Stimulated activated CD4-positive, alpha-beta T cell treated with anti-CD3 and anti-CD28 coated beads, Interleukin-4, amount 100 ng/mL, for 1 hour (primary cell): ENCODE results near the gene CCDC60.

Source experiments
- DNase-seq: peaks from one replicate; pipeline ENCODE4 v3.0.0-alpha.2; 2020

CCDC60 gene

GRCh38 chr12:119447618-119448017 lies 113.1 kb downstream of the CCDC60 start:
- DNase-seq, result no peak

GRCh38 chr12:119448611-119449131 lies 114.1 kb downstream of the CCDC60 start:
- DNase-seq, result no peak

GRCh38 chr12:119450771-119451170 lies 116.2 kb downstream of the CCDC60 start:
- no peak for DNase-seq

GRCh38 chr12:119456824-119457223 lies 122.3 kb downstream of the CCDC60 start:
- no peak for DNase-seq

GRCh38 chr12:119457271-119457670 lies 122.7 kb downstream of the CCDC60 start:
- no peak for DNase-seq

GRCh38 chr12:119459481-119459880 lies 125.0 kb downstream of the CCDC60 start:
- no peak for DNase-seq

GRCh38 chr12:119460876-119461275 lies 126.3 kb downstream of the CCDC60 start:
- DNase-seq, result no peak

GRCh38 chr12:119461636-119462214 lies 127.2 kb downstream of the CCDC60 start:
- DNase-seq, result no peak

- DNase-seq, result no peak
Measured at GRCh38 chr12:119463211-119463926, 128.8 kb downstream of the CCDC60 start.

GRCh38 chr12:119468296-119468695 lies 133.8 kb downstream of the CCDC60 start:
- no peak for DNase-seq

- DNase-seq, result no peak
Measured at GRCh38 chr12:119475650-119476049, 141.1 kb downstream of the CCDC60 start.

- DNase-seq, result no peak
Measured at GRCh38 chr12:119476951-119477350, 142.4 kb downstream of the CCDC60 start.

- DNase-seq, result no peak
Measured at GRCh38 chr12:119479121-119479561, 144.6 kb downstream of the CCDC60 start.

GRCh38 chr12:119480551-119480950 lies 146.0 kb downstream of the CCDC60 start:
- DNase-seq, result no peak

GRCh38 chr12:119486599-119487154 lies 152.1 kb downstream of the CCDC60 start:
- no peak for DNase-seq

GRCh38 chr12:119491814-119492213 lies 157.3 kb downstream of the CCDC60 start:
- DNase-seq, result no peak

GRCh38 chr12:119500209-119500608 lies 165.7 kb downstream of the CCDC60 start:
- no peak for DNase-seq

- no peak for DNase-seq
Measured at GRCh38 chr12:119501052-119501451, 166.5 kb downstream of the CCDC60 start.

GRCh38 chr12:119505001-119505400 lies 170.5 kb downstream of the CCDC60 start:
- DNase-seq, result no peak

- DNase-seq, result no peak
Measured at GRCh38 chr12:119512772-119513497, 178.4 kb downstream of the CCDC60 start.

GRCh38 chr12:119528241-119528640 lies 193.7 kb downstream of the CCDC60 start:
- DNase-seq, result no peak

GRCh38 chr12:119540476-119540875 lies 205.9 kb downstream of the CCDC60 start:
- DNase-seq, result no peak
